ENCODE data around the gene RUFY3.

Gene RUFY3

GRCh38 chr4:70772929-70773555 lies 51.3 kb downstream of the RUFY3 start:
- no peak overlapping the region for H3K27ac Mint-ChIP-seq
- no peak for DNase-seq
- no peaks in the 10 kb centered on the region for H3K27me3 Mint-ChIP-seq (ENCODE audit: low read depth, poor library complexity)
- no peaks in the 10 kb centered on the region for H3K4me1 Mint-ChIP-seq
- no peaks in the 10 kb centered on the region for H3K9me3 Mint-ChIP-seq
- TF ChIP-seq CTCF (IDR thresholded peaks at IDR 0.05): no peak
- peaks cover 20% of the 10 kb centered on the region for H3K36me3 Mint-ChIP-seq (ENCODE audit: low read depth)
- no peak overlapping the region for H3K4me3 Mint-ChIP-seq

- Mint-ChIP-seq H3K27me3 (ENCODE audit: low read depth, poor library complexity) (no peaks in the 10 kb centered on the region), H3K27ac (no peak overlapping the region), H3K4me1 (no peaks in the 10 kb centered on the region), H3K36me3 (ENCODE audit: low read depth) (peaks cover 28% of the 10 kb centered on the region), H3K4me3 (no peak overlapping the region), H3K9me3 (no peaks in the 10 kb centered on the region)
- DNase-seq: no peak
- TF ChIP-seq CTCF (IDR thresholded peaks at IDR 0.05): no peak
These were observed 57.2 kb downstream of the RUFY3 start for GRCh38 chr4:70778888-70779422.

- peaks cover 51% of the 10 kb centered on the region for H3K36me3 Mint-ChIP-seq (ENCODE audit: low read depth)
- DNase-seq: no peak
- no peak overlapping the region for H3K27ac Mint-ChIP-seq
- no peak overlapping the region for H3K4me3 Mint-ChIP-seq
- H3K27me3 Mint-ChIP-seq (ENCODE audit: low read depth, poor library complexity): no peaks in the 10 kb centered on the region
- TF ChIP-seq CTCF (IDR thresholded peaks at IDR 0.05): no peak
- no peaks in the 10 kb centered on the region for H3K4me1 Mint-ChIP-seq
- no peaks in the 10 kb centered on the region for H3K9me3 Mint-ChIP-seq
These were observed 61.3 kb downstream of the RUFY3 start for GRCh38 chr4:70783096-70783495.

GRCh38 chr4:70787496-70787895 lies 65.7 kb downstream of the RUFY3 start:
- no peaks in the 10 kb centered on the region for H3K27me3 Mint-ChIP-seq (ENCODE audit: low read depth, poor library complexity)
- H3K9me3 Mint-ChIP-seq: no peaks in the 10 kb centered on the region
- H3K36me3 Mint-ChIP-seq (ENCODE audit: low read depth): peaks cover 36% of the 10 kb centered on the region
- TF ChIP-seq CTCF (IDR thresholded peaks at IDR 0.05): no peak
- H3K4me3 Mint-ChIP-seq: no peak overlapping the region
- no peak for DNase-seq
- no peaks in the 10 kb centered on the region for H3K4me1 Mint-ChIP-seq
- no peak overlapping the region for H3K27ac Mint-ChIP-seq

- H3K4me3 Mint-ChIP-seq: no peak overlapping the region
- no peak for DNase-seq
- no peaks in the 10 kb centered on the region for H3K27me3 Mint-ChIP-seq (ENCODE audit: low read depth, poor library complexity)
- no peak for TF ChIP-seq CTCF (IDR thresholded peaks at IDR 0.05)
- no peaks in the 10 kb centered on the region for H3K4me1 Mint-ChIP-seq
- H3K9me3 Mint-ChIP-seq: no peaks in the 10 kb centered on the region
- H3K27ac Mint-ChIP-seq: no peak overlapping the region
- H3K36me3 Mint-ChIP-seq (ENCODE audit: low read depth): peaks cover 38% of the 10 kb centered on the region
These were observed 67.0 kb downstream of the RUFY3 start for GRCh38 chr4:70788733-70789132.

GRCh38 chr4:70793626-70794025 lies 71.9 kb downstream of the RUFY3 start:
- no peaks in the 10 kb centered on the region for H3K27me3 Mint-ChIP-seq (ENCODE audit: low read depth, poor library complexity)
- H3K4me1 Mint-ChIP-seq: no peaks in the 10 kb centered on the region
- peaks cover 35% of the 10 kb centered on the region for H3K36me3 Mint-ChIP-seq (ENCODE audit: low read depth)
- H3K9me3 Mint-ChIP-seq: no peaks in the 10 kb centered on the region
- no peak overlapping the region for H3K4me3 Mint-ChIP-seq
- no peak for TF ChIP-seq CTCF (IDR thresholded peaks at IDR 0.05)
- no peak overlapping the region for H3K27ac Mint-ChIP-seq
- DNase-seq: no peak

Measured in nephron progenitor cell (in vitro differentiated cells).